ENCODE results near the gene GUCD1.

Gene GUCD1

GRCh38 chr22:24589518-24590030, 34.6 kb upstream of the GUCD1 start:
- DNase-seq: no peak

- DNase-seq: no peak
These were observed 34.0 kb upstream of the GUCD1 start for GRCh38 chr22:24588757-24589481.

- DNase-seq: no peak
These were observed 33.4 kb upstream of the GUCD1 start for GRCh38 chr22:24588381-24588756.

GRCh38 chr22:24587948-24588347, 33.0 kb upstream of the GUCD1 start:
- no peak for DNase-seq

GRCh38 chr22:24587251-24587650, 32.3 kb upstream of the GUCD1 start:
- no peak for DNase-seq

- no peak for DNase-seq
These were observed 31.1 kb upstream of the GUCD1 start for GRCh38 chr22:24585927-24586546.

- no peak for DNase-seq
These were observed 30.5 kb upstream of the GUCD1 start for GRCh38 chr22:24585461-24585860.

GRCh38 chr22:24584871-24585411, 30.0 kb upstream of the GUCD1 start:
- no peak for DNase-seq

- DNase-seq: no peak
These were observed 29.3 kb upstream of the GUCD1 start for GRCh38 chr22:24584166-24584790.

GRCh38 chr22:24583221-24584165, 28.6 kb upstream of the GUCD1 start:
- DNase-seq: no peak

GRCh38 chr22:24582056-24582814, 27.3 kb upstream of the GUCD1 start:
- no peak for DNase-seq

GRCh38 chr22:24580276-24580675, 25.3 kb upstream of the GUCD1 start:
- no peak for DNase-seq

- no peak for DNase-seq
These were observed 24.3 kb upstream of the GUCD1 start for GRCh38 chr22:24579258-24579601.

GRCh38 chr22:24578355-24579257, 23.7 kb upstream of the GUCD1 start:
- no peak for DNase-seq

- DNase-seq: no peak
These were observed 21.8 kb upstream of the GUCD1 start for GRCh38 chr22:24576778-24577177.

- DNase-seq: no peak
These were observed 16.3 kb upstream of the GUCD1 start for GRCh38 chr22:24571266-24571665.

GRCh38 chr22:24567668-24568067, 12.7 kb upstream of the GUCD1 start:
- no peak for DNase-seq

- no peak for DNase-seq
These were observed 12.1 kb upstream of the GUCD1 start for GRCh38 chr22:24566899-24567511.

- no peak for DNase-seq
These were observed 10.1 kb upstream of the GUCD1 start for GRCh38 chr22:24565077-24565476.

GRCh38 chr22:24564376-24565058, 9.6 kb upstream of the GUCD1 start:
- DNase-seq: no peak
